Trophoblast cell (in vitro differentiated cells and primary cell): ENCODE data around the gene RPA3.

Experiments used
- DNase-seq, 2 donors: peaks; one replicate each; pipeline ENCODE4 v3.0.0-alpha.2; 2016
- H2AFZ ChIP-seq: 2 replicates; pipeline ENCODE4 v1.6.1; 2013; ENCODE audit warnings: low read length, moderate library complexity, mild to moderate bottlenecking; ENCODE audit not compliant: insufficient read depth, poor library complexity
- H2AK5ac ChIP-seq: 2 replicates; pipeline ENCODE4 v1.6.1; 2013; ENCODE audit warnings: mild to moderate bottlenecking, low read length
- H2BK120ac ChIP-seq: 2 replicates; pipeline ENCODE4 v1.6.1; 2013; ENCODE audit warnings: low read length, mild to moderate bottlenecking, moderate library complexity; ENCODE audit not compliant: insufficient read depth, poor library complexity
- H2BK12ac ChIP-seq: 2 replicates; pipeline ENCODE4 v1.6.1; 2013; ENCODE audit warnings: mild to moderate bottlenecking, low read length, moderate library complexity
- H2BK5ac ChIP-seq: 2 replicates; pipeline ENCODE4 v1.6.1; 2013; ENCODE audit warnings: low read length, low read depth, moderate library complexity, mild to moderate bottlenecking; ENCODE audit not compliant: poor library complexity
- H3K14ac ChIP-seq: 2 replicates; pipeline ENCODE4 v1.6.1; 2013; ENCODE audit warnings: mild to moderate bottlenecking, low read length
- H3K18ac ChIP-seq: 2 replicates; pipeline ENCODE4 v1.6.1; 2013; ENCODE audit warnings: mild to moderate bottlenecking, low read length
- H3K23ac ChIP-seq: 2 replicates; pipeline ENCODE4 v1.6.1; 2013; ENCODE audit warnings: low read length
- H3K27ac ChIP-seq: 2 replicates; pipeline ENCODE4 v1.5.1; 2013; ENCODE audit warnings: low read depth, mild to moderate bottlenecking, inconsistent platforms, low read length, moderate library complexity
- H3K27me3 ChIP-seq: 2 replicates; pipeline ENCODE4 v1.6.1; 2013; ENCODE audit warnings: inconsistent platforms, mild to moderate bottlenecking, low read length, moderate library complexity; ENCODE audit not compliant: insufficient read depth
- H3K36me3 ChIP-seq, 2 experiments: 1 replicate in 1 of 2; 2 replicates in 1 of 2; pipeline ENCODE4 v1.6.1; 2013; ENCODE audit warnings: low read length in 2 of 2, mild to moderate bottlenecking in 2 of 2, moderate library complexity in 1 of 2; ENCODE audit not compliant: insufficient read depth in 2 of 2, control insufficient read depth in 1 of 2
- H3K4ac ChIP-seq: 2 replicates; pipeline ENCODE4 v1.6.1; 2013; ENCODE audit warnings: low read depth, mild to moderate bottlenecking, low read length, moderate library complexity
- H3K4me1 ChIP-seq, 2 experiments: 1 replicate in 1 of 2; 2 replicates in 1 of 2; pipeline ENCODE4 v1.6.1; 2013; ENCODE audit warnings: low read length in 2 of 2, mild to moderate bottlenecking in 2 of 2, moderate library complexity in 1 of 2; ENCODE audit not compliant: insufficient read depth in 2 of 2, control insufficient read depth in 1 of 2
- H3K4me2 ChIP-seq: 2 replicates; pipeline ENCODE4 v1.6.1; 2013; ENCODE audit warnings: inconsistent platforms, mild to moderate bottlenecking, low read length, moderate library complexity
- H3K4me3 ChIP-seq: 2 replicates; pipeline ENCODE4 v1.5.1; 2013; ENCODE audit warnings: mild to moderate bottlenecking, low read depth, low read length, inconsistent platforms
- H3K79me1 ChIP-seq: one replicate; pipeline ENCODE4 v1.6.1; 2013; ENCODE audit warnings: low read length
- H3K79me2 ChIP-seq: 2 replicates; pipeline ENCODE4 v1.6.1; 2013; ENCODE audit warnings: low read length, mild to moderate bottlenecking; ENCODE audit not compliant: control insufficient read depth, insufficient read depth, poor library complexity
- H3K9ac ChIP-seq: 2 replicates; pipeline ENCODE4 v1.6.1; 2013; ENCODE audit warnings: mild to moderate bottlenecking, low read length
- H3K9me3 ChIP-seq: 2 replicates; pipeline ENCODE4 v1.6.1; 2013; ENCODE audit warnings: low read depth, mild to moderate bottlenecking, control low read depth, inconsistent platforms, low read length; ENCODE audit not compliant: insufficient read depth
- H4K12ac ChIP-seq: 2 replicates; pipeline ENCODE4 v1.6.1; 2013; ENCODE audit warnings: low read depth, mild to moderate bottlenecking, low read length, moderate library complexity
- H4K8ac ChIP-seq: 2 replicates; pipeline ENCODE4 v1.6.1; 2013; ENCODE audit warnings: low read depth, mild to moderate bottlenecking, low read length, moderate library complexity
- H4K91ac ChIP-seq: one replicate; pipeline ENCODE4 v1.6.1; 2013; ENCODE audit warnings: low read depth, mild to moderate bottlenecking, low read length, moderate library complexity
- WGBS: extraction: QIAGEN DNeasy Blood & Tissue Kit; methylation state at CpG from one replicate; pipeline ENCODE4 v1.1.7; 2013; ENCODE audit warnings: missing lambda C conversion rate; ENCODE audit not compliant: insufficient read length, insufficient coverage; ENCODE audit errors: extremely low coverage; 5-methylcytosine and 5-hydroxymethylcytosine counted together

Gene RPA3

GRCh38 chr7:7614018-7614741, 104.2 kb downstream of the RPA3 start:
- Histone ChIP-seq H3K36me3 (no peaks in the 10 kb centered on the region), H3K4me2 (no peak overlapping the region), H3K9ac (no peak overlapping the region), H2AK5ac (no peak overlapping the region), H2BK5ac (no peak overlapping the region), H2BK12ac (no peak overlapping the region), H3K79me1 (no peaks in the 10 kb centered on the region), H3K9me3 (no peaks in the 10 kb centered on the region), H3K4ac (no peak overlapping the region), H3K27me3 (no peaks in the 10 kb centered on the region), H3K27ac (no peak overlapping the region), H3K23ac (no peak overlapping the region), H3K4me1 (no peaks in the 10 kb centered on the region), H2BK120ac (no peak overlapping the region), H3K14ac (no peak overlapping the region), H3K79me2 (no peaks in the 10 kb centered on the region), H3K18ac (no peak overlapping the region), H4K12ac (no peak overlapping the region), H2AFZ (no peak overlapping the region), H4K91ac (no peak overlapping the region), H4K8ac (no peak overlapping the region), H3K4me3 (no peak overlapping the region)
- no CpG with 5 or more reads among the region's 4 CpGs for WGBS
- DNase-seq: no peak

- Histone ChIP-seq H3K4me3 (no peak overlapping the region), H3K36me3 (no peaks in the 10 kb centered on the region), H3K27me3 (no peaks in the 10 kb centered on the region), H3K4ac (no peak overlapping the region), H4K12ac (no peak overlapping the region), H4K8ac (no peak overlapping the region), H3K9ac (no peak overlapping the region), H3K23ac (no peak overlapping the region), H2BK5ac (no peak overlapping the region), H2BK120ac (no peak overlapping the region), H3K79me1 (no peaks in the 10 kb centered on the region), H3K27ac (no peak overlapping the region), H3K9me3 (no peaks in the 10 kb centered on the region), H3K18ac (no peak overlapping the region), H3K4me1 (no peaks in the 10 kb centered on the region), H3K4me2 (no peak overlapping the region), H3K14ac (no peak overlapping the region), H2AK5ac (no peak overlapping the region), H2AFZ (no peak overlapping the region), H3K79me2 (no peaks in the 10 kb centered on the region), H2BK12ac (no peak overlapping the region), H4K91ac (no peak overlapping the region)
- no CpG with 5 or more reads among the region's 1 CpG for WGBS
- DNase-seq: no peak
Measured at GRCh38 chr7:7613210-7613609, 105.2 kb downstream of the RPA3 start.

- Histone ChIP-seq H2BK12ac (no peak overlapping the region), H2AFZ (no peak overlapping the region), H3K9me3 (no peaks in the 10 kb centered on the region), H2BK120ac (no peak overlapping the region), H3K9ac (no peak overlapping the region), H4K91ac (no peak overlapping the region), H3K18ac (no peak overlapping the region), H3K27me3 (no peaks in the 10 kb centered on the region), H4K8ac (no peak overlapping the region), H3K79me2 (no peaks in the 10 kb centered on the region), H4K12ac (no peak overlapping the region), H3K27ac (no peak overlapping the region), H3K4ac (no peak overlapping the region), H2BK5ac (no peak overlapping the region), H3K4me2 (no peak overlapping the region), H3K4me1 (no peaks in the 10 kb centered on the region), H3K36me3 (no peaks in the 10 kb centered on the region), H2AK5ac (no peak overlapping the region), H3K4me3 (no peak overlapping the region), H3K23ac (no peak overlapping the region), H3K79me1 (no peaks in the 10 kb centered on the region), H3K14ac (no peak overlapping the region)
- DNase-seq: no peak
- no CpG with 5 or more reads among the region's 1 CpG for WGBS
Measured at GRCh38 chr7:7612519-7612918, 105.9 kb downstream of the RPA3 start.

- WGBS: no CpG with 5 or more reads among the region's 2 CpGs
- Histone ChIP-seq H2BK12ac (no peak overlapping the region), H2BK120ac (no peak overlapping the region), H3K4ac (no peak overlapping the region), H4K8ac (no peak overlapping the region), H3K79me1 (no peaks in the 10 kb centered on the region), H3K14ac (no peak overlapping the region), H3K23ac (no peak overlapping the region), H3K9ac (no peak overlapping the region), H4K12ac (no peak overlapping the region), H3K9me3 (no peaks in the 10 kb centered on the region), H3K27ac (no peak overlapping the region), H3K79me2 (no peaks in the 10 kb centered on the region), H4K91ac (no peak overlapping the region), H2BK5ac (no peak overlapping the region), H3K36me3 (peaks cover 2 to 3% of the 10 kb centered on the region in 2 experiments), H2AK5ac (no peak overlapping the region), H2AFZ (no peak overlapping the region), H3K18ac (no peak overlapping the region), H3K4me2 (no peak overlapping the region), H3K4me1 (no peaks in the 10 kb centered on the region), H3K27me3 (no peaks in the 10 kb centered on the region), H3K4me3 (no peak overlapping the region)
- no peak for DNase-seq
Measured at GRCh38 chr7:7609330-7609729, 109.1 kb downstream of the RPA3 start.
